ENCODE results near the gene OSBPL8. TPM values are rescaled to one million over a fixed set of nuclear protein-coding genes. Genes with fewer than 3 reads are reported as not detected.

OSBPL8 gene
- total RNA-seq, 2 experiments from 2014 or later = 25.0 to 61.3 TPM

DNA sequence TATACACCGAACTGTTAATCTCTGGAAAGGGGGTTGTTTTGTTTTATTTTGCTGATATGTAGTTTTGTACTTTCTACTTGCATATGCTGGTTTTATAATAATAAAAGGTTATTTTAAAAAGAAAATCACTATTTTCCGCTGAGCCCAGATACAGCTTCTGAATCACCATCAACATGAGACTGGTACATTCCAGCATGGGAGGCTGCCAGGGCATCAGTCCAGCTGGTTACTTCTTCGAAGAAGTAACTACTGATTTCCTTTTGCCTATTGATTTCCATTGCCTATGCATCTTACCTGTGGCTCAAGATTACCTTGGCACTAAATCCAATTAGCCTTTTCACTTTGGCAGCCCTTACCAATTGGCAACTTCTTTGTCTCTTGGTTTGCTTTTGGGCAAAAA lies 11.7 kb upstream of the OSBPL8 start:
- ChIA-PET POLR2A (interaction anchor here (0.5 kb wide), 1 partner anchor 1090 kb away, joined by 7 read pairs; no protein-coding TSS in a partner anchor), CTCF (ENCODE audit: unreplicated experiment) (no interaction called here)
- peaks cover 5% of the 10 kb centered on the region for H3K4me1 ChIP-seq (ENCODE audit: insufficient read depth, low read length, poor library complexity, severe bottlenecking)
- H3K79me2 ChIP-seq (ENCODE audit: insufficient read depth, low read depth, low read length) = no peaks in the 10 kb centered on the region
- BruUV-seq (replicated peaks) = no TSS peak
- no peak for DNase-seq (ENCODE audit: low spot score)
- intact Hi-C loops (cut with micrococcal nuclease; ENCODE audit: unreplicated experiment) = no loop called here
- no peak overlapping the region for H3K4me3 ChIP-seq (ENCODE audit: low read depth, low read length, poor library complexity, severe bottlenecking)
- H3K9me2 ChIP-seq (ENCODE audit: insufficient read depth, low read length) = no peaks in the 10 kb centered on the region
- H3K36me3 ChIP-seq (ENCODE audit: insufficient read depth, low read length) = no peaks in the 10 kb centered on the region
- H3K9me3 ChIP-seq (ENCODE audit: low read length) = no peaks in the 10 kb centered on the region
- H3K27ac ChIP-seq (ENCODE audit: low read depth, low read length, poor library complexity, severe bottlenecking) = no peak overlapping the region
- TF ChIP-seq EZH2phosphoT487 (IDR thresholded peaks at IDR 0.05; ENCODE audit: borderline replicate concordance, low read depth, low read length) = no peak
- TF ChIP-seq, protein P1, sequence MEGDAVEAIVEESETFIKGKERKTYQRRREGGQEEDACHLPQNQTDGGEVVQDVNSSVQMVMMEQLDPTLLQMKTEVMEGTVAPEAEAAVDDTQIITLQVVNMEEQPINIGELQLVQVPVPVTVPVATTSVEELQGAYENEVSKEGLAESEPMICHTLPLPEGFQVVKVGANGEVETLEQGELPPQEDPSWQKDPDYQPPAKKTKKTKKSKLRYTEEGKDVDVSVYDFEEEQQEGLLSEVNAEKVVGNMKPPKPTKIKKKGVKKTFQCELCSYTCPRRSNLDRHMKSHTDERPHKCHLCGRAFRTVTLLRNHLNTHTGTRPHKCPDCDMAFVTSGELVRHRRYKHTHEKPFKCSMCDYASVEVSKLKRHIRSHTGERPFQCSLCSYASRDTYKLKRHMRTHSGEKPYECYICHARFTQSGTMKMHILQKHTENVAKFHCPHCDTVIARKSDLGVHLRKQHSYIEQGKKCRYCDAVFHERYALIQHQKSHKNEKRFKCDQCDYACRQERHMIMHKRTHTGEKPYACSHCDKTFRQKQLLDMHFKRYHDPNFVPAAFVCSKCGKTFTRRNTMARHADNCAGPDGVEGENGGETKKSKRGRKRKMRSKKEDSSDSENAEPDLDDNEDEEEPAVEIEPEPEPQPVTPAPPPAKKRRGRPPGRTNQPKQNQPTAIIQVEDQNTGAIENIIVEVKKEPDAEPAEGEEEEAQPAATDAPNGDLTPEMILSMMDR (conservative IDR thresholded peaks at IDR 0.05; ENCODE audit: low read length) = no peak
- H4K20me1 ChIP-seq (ENCODE audit: insufficient read depth, low read length) = no peaks in the 10 kb centered on the region
- H2AFZ ChIP-seq (ENCODE audit: low read length) = no peak overlapping the region
- H3K4me2 ChIP-seq (ENCODE audit: low read length) = no peak overlapping the region

DNA sequence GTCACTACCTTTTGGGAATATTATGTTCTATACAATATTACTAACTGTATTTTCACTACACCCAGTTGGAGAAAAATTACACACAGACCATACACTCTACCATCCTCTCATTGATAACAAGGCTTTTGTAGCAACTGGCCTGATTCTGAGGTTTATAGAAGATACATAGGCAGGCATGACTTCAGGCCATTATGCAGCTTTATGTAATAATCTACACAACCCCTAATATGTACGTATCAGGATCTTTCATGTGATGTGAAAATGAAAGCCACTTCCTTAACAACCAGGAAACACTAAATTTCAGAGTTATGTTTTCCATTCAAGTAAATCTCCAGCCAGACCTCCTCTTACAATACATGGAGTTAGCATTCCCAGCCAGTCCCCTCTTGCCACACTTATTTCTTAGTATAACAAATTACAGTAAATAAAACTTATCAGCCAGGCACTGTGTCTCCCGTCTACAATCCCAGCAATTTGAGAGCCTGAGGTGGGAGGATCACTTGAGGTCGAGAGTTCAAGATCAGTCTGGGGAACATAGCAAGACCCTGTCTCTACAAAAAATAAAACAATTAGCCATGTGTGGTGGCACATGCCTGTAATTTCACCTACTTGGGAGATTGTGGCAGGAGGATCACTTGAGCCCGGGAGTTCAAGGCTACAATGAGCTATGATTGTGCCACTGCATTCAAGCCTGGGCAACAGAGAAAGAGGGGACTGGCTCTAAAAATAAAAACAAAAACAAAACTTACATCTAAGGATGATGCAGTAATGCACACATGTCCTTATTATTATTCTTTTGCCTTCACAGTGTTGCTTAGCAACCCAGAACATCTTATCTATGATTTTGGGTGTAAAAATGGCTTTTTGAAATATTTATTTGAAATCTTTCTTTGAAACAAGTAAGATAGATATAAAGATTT lies 10.4 kb upstream of the OSBPL8 start:
- no peaks in the 10 kb centered on the region for H3K9me3 ChIP-seq (ENCODE audit: low read length)
- no peaks in the 10 kb centered on the region for H3K79me2 ChIP-seq (ENCODE audit: insufficient read depth, low read depth, low read length)
- peak overlapping the region; percentile 15; the same call in 1 of the 2 replicates for H3K4me2 ChIP-seq (ENCODE audit: low read length)
- intact Hi-C loops (cut with micrococcal nuclease; ENCODE audit: unreplicated experiment) = no loop called here
- DNase-seq (ENCODE audit: low spot score) = no peak
- no peaks in the 10 kb centered on the region for H3K9me2 ChIP-seq (ENCODE audit: insufficient read depth, low read length)
- ChIA-PET POLR2A (interaction anchor here (0.7 to 0.9 kb wide), 3 partner anchors 9 to 1925 kb away, joined by 3 read pairs; no protein-coding TSS in a partner anchor), CTCF (ENCODE audit: unreplicated experiment) (no interaction called here)
- H2AFZ ChIP-seq (ENCODE audit: low read length) = peak overlapping the region; percentile 89; the same call in 1 of the 2 replicates
- no peaks in the 10 kb centered on the region for H3K36me3 ChIP-seq (ENCODE audit: insufficient read depth, low read length)
- no peak overlapping the region for H3K4me3 ChIP-seq (ENCODE audit: low read depth, low read length, poor library complexity, severe bottlenecking)
- no peak overlapping the region for H3K27ac ChIP-seq (ENCODE audit: low read depth, low read length, poor library complexity, severe bottlenecking)
- no peaks in the 10 kb centered on the region for H4K20me1 ChIP-seq (ENCODE audit: insufficient read depth, low read length)
- no TSS peak for BruUV-seq (replicated peaks)
- H3K4me1 ChIP-seq (ENCODE audit: insufficient read depth, low read length, poor library complexity, severe bottlenecking) = peaks cover 5% of the 10 kb centered on the region
- no peak for TF ChIP-seq EZH2phosphoT487 (IDR thresholded peaks at IDR 0.05; ENCODE audit: borderline replicate concordance, low read depth, low read length)
- TF ChIP-seq, protein P1 (conservative IDR thresholded peaks at IDR 0.05; ENCODE audit: low read length) = no peak
